ENCODE measurements around the gene ANGPTL4.

Gene ANGPTL4

DNA sequence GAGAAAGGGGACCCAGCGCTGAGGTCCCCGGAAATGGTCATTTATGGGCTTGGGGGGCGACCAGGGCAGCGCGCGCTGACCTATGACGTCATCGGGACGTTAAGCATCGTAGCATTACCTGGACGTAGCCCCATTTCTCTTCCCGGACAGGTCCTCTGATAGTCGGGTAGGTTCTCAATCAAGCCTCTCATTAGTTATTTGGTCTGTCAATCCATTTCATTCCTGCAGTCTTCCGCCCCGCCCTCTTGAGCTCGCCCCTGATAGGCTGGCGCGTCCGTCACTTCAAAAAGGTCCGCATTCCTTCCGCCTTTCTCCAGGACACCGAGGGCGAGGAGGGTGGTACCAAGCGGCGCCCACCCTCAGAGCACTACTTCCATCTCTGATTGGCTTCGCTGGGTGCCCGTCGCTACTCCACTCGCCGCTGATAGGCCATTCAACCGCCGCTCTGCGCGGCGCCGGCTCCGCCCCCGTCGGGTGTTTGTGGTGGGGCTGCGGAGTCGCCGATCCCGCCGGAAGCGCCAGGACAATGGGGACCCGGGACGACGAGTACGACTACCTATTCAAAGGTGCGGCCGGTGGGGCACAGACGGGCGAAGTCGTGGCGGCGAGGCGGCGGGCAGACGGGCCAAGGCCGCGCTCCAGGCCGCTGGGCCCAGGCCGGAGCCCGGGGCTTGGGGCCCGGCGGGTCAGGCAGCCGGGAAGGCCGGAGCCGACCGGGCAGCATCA lies 26.1 kb downstream of the ANGPTL4 start, which contains the start of gene RAB11B:
RAB11B (plus strand) TSS at position 470 of the 726 bp plus-strand sequence; CDS start at position 527, 57 bp downstream.
- no peak for TF ChIP-seq CTCF (IDR thresholded peaks at IDR 0.05)

DNA sequence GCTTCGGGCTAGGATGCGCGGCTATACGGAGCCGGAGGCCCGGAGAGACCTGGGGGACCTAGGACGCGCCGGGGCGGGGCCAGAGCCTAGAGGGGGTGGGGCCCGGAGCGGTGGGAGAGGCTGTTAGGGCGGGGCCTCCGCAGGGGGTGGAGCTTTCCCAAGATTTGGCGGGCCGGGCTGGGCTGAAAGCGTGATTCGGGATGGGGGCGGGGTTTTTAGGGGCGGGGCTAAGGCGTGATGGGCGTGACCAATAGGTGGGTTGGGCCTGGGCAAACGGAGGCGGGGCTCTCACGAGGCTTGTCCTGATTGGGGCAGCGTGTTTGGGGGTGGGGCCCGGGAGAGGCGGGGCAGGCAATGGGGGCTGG lies 26.6 kb downstream of the ANGPTL4 start:
- no peak for TF ChIP-seq CTCF (IDR thresholded peaks at IDR 0.05)

DNA sequence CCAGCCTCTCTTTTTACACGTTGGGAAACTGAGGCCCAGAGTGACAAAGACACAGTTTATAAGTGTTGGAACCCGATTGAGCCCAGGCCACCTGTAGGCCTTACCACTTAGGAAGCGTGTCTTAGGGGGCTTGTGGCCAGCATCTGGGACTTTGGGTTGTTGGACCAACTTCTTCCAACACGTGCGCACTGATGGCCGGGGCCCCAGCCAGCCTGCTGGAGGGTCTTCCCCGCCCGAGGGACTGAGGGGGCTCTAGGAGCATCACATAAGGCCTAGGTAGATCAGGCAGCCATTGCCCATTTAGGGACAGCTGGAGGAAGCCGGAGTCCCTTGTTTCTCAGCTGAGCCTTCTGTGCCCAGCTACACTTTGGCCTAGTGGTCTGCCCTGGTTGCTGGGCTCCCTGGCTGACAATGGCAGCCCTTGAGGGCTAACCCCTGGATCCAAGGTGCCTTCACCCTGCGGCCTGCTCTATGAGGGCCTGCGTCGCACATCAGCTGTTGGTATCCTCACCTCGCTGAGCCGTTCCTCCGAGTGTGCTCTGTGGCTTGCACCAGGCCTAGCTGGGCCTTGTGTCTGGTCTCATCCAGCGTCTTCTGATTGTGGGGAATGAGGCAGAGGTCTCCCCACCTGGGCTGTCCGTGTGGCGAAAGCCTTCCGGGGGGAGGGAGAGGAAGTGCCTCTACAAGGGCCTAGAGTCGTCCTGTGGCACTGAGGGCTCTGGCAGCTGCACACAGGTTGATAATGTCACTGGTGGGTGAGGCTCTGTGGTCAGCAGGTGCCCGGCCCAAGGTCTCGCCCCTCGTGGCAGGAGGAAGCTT lies 27.5 kb downstream of the ANGPTL4 start:
- no peak for TF ChIP-seq CTCF (IDR thresholded peaks at IDR 0.05)

- TF ChIP-seq CTCF (IDR thresholded peaks at IDR 0.05), result no peak
Observed at GRCh38 chr19:8392017-8392591, 28.1 kb downstream of the ANGPTL4 start.

- TF ChIP-seq CTCF (IDR thresholded peaks at IDR 0.05), result no peak
Observed at GRCh38 chr19:8393192-8393870, 29.4 kb downstream of the ANGPTL4 start.

DNA sequence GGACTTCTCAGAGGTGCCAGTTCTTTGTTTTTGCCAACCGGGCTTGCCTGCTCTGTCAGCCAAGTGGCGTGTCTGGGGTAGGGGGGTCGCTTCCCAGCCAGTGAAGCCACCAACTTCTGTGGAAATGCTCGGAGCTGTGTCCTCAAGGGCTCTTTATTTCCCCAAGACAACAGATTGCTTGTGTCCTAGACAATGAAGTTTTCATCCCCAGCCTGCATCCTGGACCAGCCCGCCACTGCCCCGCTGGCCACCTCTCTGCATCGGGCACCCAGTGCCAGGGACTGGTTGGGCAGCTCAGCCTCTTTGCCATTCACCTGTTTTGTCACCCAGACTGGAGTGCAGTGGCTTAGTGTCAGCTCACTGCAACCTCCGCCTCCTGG lies 29.9 kb downstream of the ANGPTL4 start:
- TF ChIP-seq CTCF (IDR thresholded peaks at IDR 0.05), result no peak

GRCh38 chr19:8395621-8396082 lies 31.7 kb downstream of the ANGPTL4 start:
- no peak for TF ChIP-seq CTCF (IDR thresholded peaks at IDR 0.05)

Data from LNCAP (cell line).